ENCODE data around the gene RFTN1. TPM values are rescaled to one million over a fixed set of nuclear protein-coding genes. Genes with fewer than 3 reads are reported as not detected.
"Not testable (repeated sequence)": the region's sequence is repeated elsewhere in the genome, so short reads cannot be mapped to it uniquely, and the experiment has no call there.

Gene RFTN1
- total and polyA plus RNA-seq, 5 donors from 2014 or later, result 87.1 to 111 (median 104) TPM

- not testable (repeated sequence) for H3K27me3 Mint-ChIP-seq; ATAC-seq (ENCODE audit: low read depth in 2 of 2); H3K27me3 ChIP-seq (ENCODE audit: control insufficient read depth, insufficient read depth, low read length); DNase-seq; H3K9me3 Mint-ChIP-seq; H3K9me3 ChIP-seq (ENCODE audit: control insufficient read depth in 2 of 2, low read length in 2 of 2)
- Histone ChIP-seq H3K4me1 (ENCODE audit: control insufficient read depth, insufficient read depth, low read length, poor library complexity, severe bottlenecking) (peaks cover 100% of the 10 kb centered on the region), H3K4me3 (ENCODE audit: low read depth, low read length) (peak overlapping the region; percentile 67), H3K27ac (ENCODE audit: insufficient read depth, low read length, poor library complexity, severe bottlenecking) (peak overlapping the region; percentile 81), H3K36me3 (ENCODE audit: control insufficient read depth, insufficient read depth, low read length) (peaks cover 18% of the 10 kb centered on the region)
- peak overlapping the region in 2 of 3 donors; percentile 89 to 93 for H3K27ac Mint-ChIP-seq
- peaks cover 57% of the 10 kb centered on the region for H3K36me3 Mint-ChIP-seq
- peak overlapping the region; percentile 71 to 89 (median 82) for H3K4me3 Mint-ChIP-seq
- H3K4me1 Mint-ChIP-seq, result peaks cover 44 to 93% (median 77%) of the 10 kb centered on the region in 4 donors
Observed at GRCh38 chr3:16310486-16310885, 203.0 kb downstream of the RFTN1 start.

GRCh38 chr3:16309558-16309957 lies 203.9 kb downstream of the RFTN1 start:
- peak; percentile 55 to 91 (median 71) for DNase-seq
- peaks cover 100% of the 10 kb centered on the region for H3K4me1 ChIP-seq (ENCODE audit: control insufficient read depth, insufficient read depth, low read length, poor library complexity, severe bottlenecking)
- H3K27ac ChIP-seq (ENCODE audit: insufficient read depth, low read length, poor library complexity, severe bottlenecking), result peak overlapping the region; percentile 81
- H3K4me3 ChIP-seq (ENCODE audit: low read depth, low read length), result peak overlapping the region; percentile 67
- H3K27me3 ChIP-seq (ENCODE audit: control insufficient read depth, insufficient read depth, low read length), result no peaks in the 10 kb centered on the region
- Mint-ChIP-seq H3K4me3 (peak overlapping the region; percentile 71 to 89 (median 82)), H3K36me3 (peaks cover 58% of the 10 kb centered on the region), H3K9me3 (no peaks in the 10 kb centered on the region), H3K4me1 (peaks cover 45 to 93% (median 79%) of the 10 kb centered on the region in 4 donors), H3K27me3 (no peaks in the 10 kb centered on the region), H3K27ac (peak overlapping the region; percentile 89 to 94 (median 93))
- ATAC-seq (ENCODE audit: low read depth in 2 of 2), result peak; percentile 81 to 86
- H3K36me3 ChIP-seq (ENCODE audit: control insufficient read depth, insufficient read depth, low read length), result peaks cover 13% of the 10 kb centered on the region
- H3K9me3 ChIP-seq (ENCODE audit: control insufficient read depth in 2 of 2, low read length in 2 of 2), result no peaks in the 10 kb centered on the region

GRCh38 chr3:16308727-16309126 lies 204.8 kb downstream of the RFTN1 start:
- Histone ChIP-seq H3K4me3 (ENCODE audit: low read depth, low read length) (peak overlapping the region; percentile 92), H3K36me3 (ENCODE audit: control insufficient read depth, insufficient read depth, low read length) (peaks cover 15% of the 10 kb centered on the region), H3K27ac (ENCODE audit: insufficient read depth, low read length, poor library complexity, severe bottlenecking) (peak overlapping the region; percentile 81), H3K9me3 (ENCODE audit: control insufficient read depth in 2 of 2, low read length in 2 of 2) (no peaks in the 10 kb centered on the region), H3K27me3 (ENCODE audit: control insufficient read depth, insufficient read depth, low read length) (no peaks in the 10 kb centered on the region), H3K4me1 (ENCODE audit: control insufficient read depth, insufficient read depth, low read length, poor library complexity, severe bottlenecking) (peaks cover 100% of the 10 kb centered on the region)
- Mint-ChIP-seq H3K36me3 (peaks cover 61% of the 10 kb centered on the region), H3K4me1 (peaks cover 49 to 91% (median 77%) of the 10 kb centered on the region in 4 donors), H3K4me3 (peak overlapping the region in 3 of 4 donors; percentile 63 to 82 (median 68)), H3K9me3 (no peaks in the 10 kb centered on the region), H3K27ac (peak overlapping the region; percentile 85 to 98 (median 95)), H3K27me3 (no peaks in the 10 kb centered on the region)
- no peak for ATAC-seq (ENCODE audit: low read depth in 2 of 2)
- DNase-seq, result no peak

GRCh38 chr3:16307832-16308531 lies 205.5 kb downstream of the RFTN1 start:
- Histone ChIP-seq H3K36me3 (ENCODE audit: control insufficient read depth, insufficient read depth, low read length) (peaks cover 19% of the 10 kb centered on the region), H3K27me3 (ENCODE audit: control insufficient read depth, insufficient read depth, low read length) (no peaks in the 10 kb centered on the region), H3K9me3 (ENCODE audit: control insufficient read depth in 2 of 2, low read length in 2 of 2) (no peaks in the 10 kb centered on the region), H3K4me3 (ENCODE audit: low read depth, low read length) (peak overlapping the region; percentile 92), H3K4me1 (ENCODE audit: control insufficient read depth, insufficient read depth, low read length, poor library complexity, severe bottlenecking) (peaks cover 100% of the 10 kb centered on the region), H3K27ac (ENCODE audit: insufficient read depth, low read length, poor library complexity, severe bottlenecking) (peak overlapping the region; percentile 81)
- Mint-ChIP-seq H3K4me1 (peaks cover 52 to 90% (median 78%) of the 10 kb centered on the region in 4 donors), H3K36me3 (peaks cover 65% of the 10 kb centered on the region), H3K9me3 (no peaks in the 10 kb centered on the region), H3K27ac (peak overlapping the region; percentile 85 to 98 (median 95)), H3K27me3 (no peaks in the 10 kb centered on the region), H3K4me3 (peak overlapping the region; percentile 29 to 82 (median 66))
- DNase-seq, result no peak
- ATAC-seq (ENCODE audit: low read depth in 2 of 2), result no peak

GRCh38 chr3:16305111-16305541 lies 208.4 kb downstream of the RFTN1 start:
- peaks cover 51 to 93% (median 81%) of the 10 kb centered on the region in 4 donors for H3K4me1 Mint-ChIP-seq
- Histone ChIP-seq H3K27me3 (ENCODE audit: control insufficient read depth, insufficient read depth, low read length) (no peaks in the 10 kb centered on the region), H3K27ac (ENCODE audit: insufficient read depth, low read length, poor library complexity, severe bottlenecking) (peak overlapping the region; percentile 81), H3K4me1 (ENCODE audit: control insufficient read depth, insufficient read depth, low read length, poor library complexity, severe bottlenecking) (peaks cover 100% of the 10 kb centered on the region), H3K9me3 (ENCODE audit: control insufficient read depth in 2 of 2, low read length in 2 of 2) (no peaks in the 10 kb centered on the region), H3K36me3 (ENCODE audit: control insufficient read depth, insufficient read depth, low read length) (peaks cover 14% of the 10 kb centered on the region), H3K4me3 (ENCODE audit: low read depth, low read length) (peak overlapping the region; percentile 92)
- no peaks in the 10 kb centered on the region for H3K9me3 Mint-ChIP-seq
- peak overlapping the region; percentile 91 to 98 (median 95) for H3K27ac Mint-ChIP-seq
- peak overlapping the region; percentile 75 to 89 (median 84) for H3K4me3 Mint-ChIP-seq
- DNase-seq, result peak; percentile 30 to 60 (median 36)
- H3K36me3 Mint-ChIP-seq, result peaks cover 64% of the 10 kb centered on the region
- H3K27me3 Mint-ChIP-seq, result no peaks in the 10 kb centered on the region
- ATAC-seq (ENCODE audit: low read depth in 2 of 2), result peak in 1 of 2 donors; percentile 8

GRCh38 chr3:16304061-16305010 lies 209.2 kb downstream of the RFTN1 start:
- DNase-seq (peak in 1 of 3 donors; percentile 48), ATAC-seq (ENCODE audit: low read depth in 2 of 2) (peak; percentile 11 to 15)
- Histone ChIP-seq H3K27me3 (ENCODE audit: control insufficient read depth, insufficient read depth, low read length) (no peaks in the 10 kb centered on the region), H3K4me1 (ENCODE audit: control insufficient read depth, insufficient read depth, low read length, poor library complexity, severe bottlenecking) (peaks cover 100% of the 10 kb centered on the region), H3K27ac (ENCODE audit: insufficient read depth, low read length, poor library complexity, severe bottlenecking) (peak overlapping the region; percentile 81), H3K9me3 (ENCODE audit: control insufficient read depth in 2 of 2, low read length in 2 of 2) (no peaks in the 10 kb centered on the region), H3K36me3 (ENCODE audit: control insufficient read depth, insufficient read depth, low read length) (peaks cover 16% of the 10 kb centered on the region), H3K4me3 (ENCODE audit: low read depth, low read length) (peak overlapping the region; percentile 92)
- Mint-ChIP-seq H3K4me3 (peak overlapping the region; percentile 75 to 89 (median 84)), H3K27ac (peak overlapping the region; percentile 91 to 98 (median 95)), H3K27me3 (no peaks in the 10 kb centered on the region), H3K4me1 (peaks cover 44 to 93% (median 80%) of the 10 kb centered on the region in 4 donors), H3K36me3 (peaks cover 63% of the 10 kb centered on the region), H3K9me3 (no peaks in the 10 kb centered on the region)

- ATAC-seq (ENCODE audit: low read depth in 2 of 2) (no peak), DNase-seq (no peak)
- Mint-ChIP-seq H3K9me3 (no peaks in the 10 kb centered on the region), H3K4me1 (peaks cover 53 to 96% (median 84%) of the 10 kb centered on the region in 4 donors), H3K27me3 (no peaks in the 10 kb centered on the region), H3K36me3 (peaks cover 68% of the 10 kb centered on the region), H3K27ac (peak overlapping the region; percentile 42 to 99 (median 95)), H3K4me3 (peak overlapping the region; percentile 91 to 96 (median 94))
- Histone ChIP-seq H3K27ac (ENCODE audit: insufficient read depth, low read length, poor library complexity, severe bottlenecking) (peak overlapping the region; percentile 81), H3K9me3 (ENCODE audit: control insufficient read depth in 2 of 2, low read length in 2 of 2) (no peaks in the 10 kb centered on the region), H3K27me3 (ENCODE audit: control insufficient read depth, insufficient read depth, low read length) (no peaks in the 10 kb centered on the region), H3K4me1 (ENCODE audit: control insufficient read depth, insufficient read depth, low read length, poor library complexity, severe bottlenecking) (peaks cover 100% of the 10 kb centered on the region), H3K36me3 (ENCODE audit: control insufficient read depth, insufficient read depth, low read length) (peaks cover 23% of the 10 kb centered on the region), H3K4me3 (ENCODE audit: low read depth, low read length) (peak overlapping the region; percentile 92)
Observed at GRCh38 chr3:16303037-16303575, 210.4 kb downstream of the RFTN1 start.
